SK-N-SH treated with all-trans-retinoic acid at 6 μM for 48 hours (cell line): ENCODE measurements around the gene HTR4.

Source experiments
- ARNTL ChIP-seq: fragments of 450-650 bp; formaldehyde crosslinking; IDR thresholded peaks from 2 replicates; pipeline ENCODE4 v1.5.0; 2020; ENCODE audit warnings: low read depth, mild to moderate bottlenecking, moderate library complexity, borderline replicate concordance
- BACH2 ChIP-seq: fragments of 250-450 bp; sonication (Bioruptor Pico); IDR thresholded peaks from 2 replicates; pipeline ENCODE4 v1.9.0; 2021; ENCODE audit warnings: mild to moderate bottlenecking, borderline replicate concordance
- CREB5 ChIP-seq: fragments of 250-450 bp; sonication (Bioruptor Pico); IDR thresholded peaks from 2 replicates; pipeline ENCODE4 v1.5.1; 2020; ENCODE audit warnings: low read depth, mild to moderate bottlenecking, moderate library complexity
- ESRRG ChIP-seq: fragments of 250-450 bp; sonication (Bioruptor Pico); IDR thresholded peaks from 2 replicates; pipeline ENCODE4 v1.6.1; 2021; ENCODE audit warnings: mild to moderate bottlenecking
- ISL1 ChIP-seq: fragments of 250-450 bp; sonication (Bioruptor Pico); IDR thresholded peaks from 2 replicates; pipeline ENCODE4 v2.1.2; 2022; ENCODE audit warnings: mild to moderate bottlenecking, moderate library complexity
- OSR1 ChIP-seq: fragments of 250-450 bp; sonication (Bioruptor Pico); IDR thresholded peaks from 2 replicates; pipeline ENCODE4 v1.8.0; 2022; ENCODE audit warnings: moderate library complexity, mild to moderate bottlenecking, inconsistent platforms
- PATZ1 ChIP-seq: fragments of 250-450 bp; sonication (Bioruptor Pico); IDR thresholded peaks from 2 replicates; pipeline ENCODE4 v1.8.0; 2020; ENCODE audit warnings: mild to moderate bottlenecking, moderate library complexity, borderline replicate concordance
- RARB ChIP-seq: fragments of 250-450 bp; sonication (Bioruptor Pico); IDR thresholded peaks from 2 replicates; pipeline ENCODE4 v1.8.0; 2021; ENCODE audit warnings: mild to moderate bottlenecking, moderate library complexity
- SNAI2 ChIP-seq: fragments of 250-450 bp; sonication (Bioruptor Pico); IDR thresholded peaks from 2 replicates; pipeline ENCODE4 v1.5.0; 2020; ENCODE audit warnings: mild to moderate bottlenecking, moderate library complexity
- TOX ChIP-seq: fragments of 250-450 bp; sonication (Bioruptor Pico); IDR thresholded peaks from 2 replicates; pipeline ENCODE4 v1.8.0; 2021; ENCODE audit warnings: mild to moderate bottlenecking, moderate library complexity, borderline replicate concordance
- ZFP3 ChIP-seq: fragments of 250-450 bp; sonication (Bioruptor Pico); IDR thresholded peaks from 2 replicates; pipeline ENCODE4 v1.5.0; 2020; ENCODE audit warnings: mild to moderate bottlenecking, moderate library complexity
- ZFP30 ChIP-seq: fragments of 450-650 bp; formaldehyde crosslinking; IDR thresholded peaks from 2 replicates; pipeline ENCODE4 v1.5.0; 2022; ENCODE audit warnings: mild to moderate bottlenecking, moderate library complexity

DNA sequence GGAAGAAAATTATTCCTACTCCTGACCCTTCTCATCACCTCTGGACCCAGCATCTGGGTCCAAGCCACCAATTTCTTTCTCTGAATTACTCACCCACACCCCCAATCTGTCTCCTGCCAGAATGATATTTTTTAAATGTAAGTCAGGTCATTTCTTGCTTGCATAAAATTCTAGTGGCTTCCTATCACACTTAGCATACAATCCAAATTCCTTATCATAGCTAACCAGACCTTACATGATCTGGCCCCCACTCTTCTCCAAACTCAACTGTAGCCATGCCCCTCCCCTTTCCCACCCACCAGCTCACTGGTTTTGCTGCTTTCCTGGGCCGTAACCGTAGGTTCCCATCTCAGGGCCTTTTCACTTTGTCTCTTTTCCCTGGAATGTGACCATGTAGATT is 15.2 kb downstream of the HTR4 start:
- TF ChIP-seq ARNTL (CRISPR knock-in tag) (no peak), RARB (no peak), ESRRG (CRISPR knock-in tag) (no peak), ZFP30 (CRISPR knock-in tag) (no peak), SNAI2 (CRISPR knock-in tag) (no peak), PATZ1 (CRISPR knock-in tag) (no peak), OSR1 (CRISPR knock-in tag) (no peak), CREB5 (CRISPR knock-in tag) (no peak), ISL1 (CRISPR knock-in tag) (no peak), ZFP3 (CRISPR knock-in tag) (no peak), TOX (no peak), BACH2 (CRISPR knock-in tag) (no peak)
